K562 (cell line): ENCODE results near the gene BECN2. TPM values are rescaled to one million over a fixed set of nuclear protein-coding genes. Genes with fewer than 3 reads are reported as not detected.

ENCODE experiments used
- ATAC-seq: fragments of 200-7000 bp; cut with Tn5 transposase; 3 replicates; pipeline ENCODE4 v1.9.1; 2020; ENCODE audit warnings: moderate library complexity
- BruUV-seq: library from RNA; stranded (reverse); fragments of 400-500 nt; replicated peaks from 2 replicates; lab custom pipeline; 2021; lab: Mats Ljungman, UMichigan
- CTCF ChIA-PET: fragments of 300-600 bp; formaldehyde crosslinking; extraction: SDS; loops from one replicate; lab custom pipeline; 2021; ENCODE audit warnings: low intra/inter-chr PET ratio; lab: Yijun Ruan, JAX
- POLR2A ChIA-PET: fragments of 300-600, 350-650 bp; sonication (Branson Sonifier 250); formaldehyde crosslinking; extraction: SDS; loops from one replicate; lab custom pipeline; 2021; ENCODE audit warnings: antibody characterized with exemption, inconsistent platforms; lab: Yijun Ruan, JAX
- DNase-seq, 4 experiments: peaks; one replicate each; pipeline versions ENCODE4 v3.0.0 to v3.0.0-alpha.2; 2011 to 2018; ENCODE audit warnings: low spot score in 3 of 4, mixed read lengths in 3 of 4; ENCODE audit errors: extremely low read depth in 1 of 4
- FAIRE-seq: peaks from 2 replicates; lab custom pipeline; 2011; peaks lifted over from hg19 to GRCh38; lab: Jason Lieb, UNC
- H2AFZ ChIP-seq: 2 replicates; pipeline ENCODE4 v1.6.0; 2011; ENCODE audit warnings: low read depth, low read length, control low read depth, inconsistent platforms
- H3K27ac ChIP-seq: fragments of 200-600 bp; 3 replicates; pipeline ENCODE4 v1.8.0; 2011; ENCODE audit warnings: low read depth, mild to moderate bottlenecking, control low read depth, inconsistent platforms, low read length, moderate library complexity, mixed read lengths; ENCODE audit errors: extremely low read depth
- H3K27me3 ChIP-seq, 2 experiments: fragments of 300-600 bp in 1 of 2; 2 replicates in 1 of 2; 3 replicates in 1 of 2; pipeline versions ENCODE4 v1.6.0 to v1.8.0; 2011; ENCODE audit warnings: inconsistent platforms in 2 of 2, low read length in 2 of 2, mild to moderate bottlenecking in 1 of 2, mixed read lengths in 1 of 2, moderate library complexity in 1 of 2; ENCODE audit not compliant: control insufficient read depth in 2 of 2, insufficient read depth in 2 of 2
- H3K36me3 ChIP-seq: fragments of 300-600 bp; 3 replicates; pipeline ENCODE4 v1.8.0; 2011; ENCODE audit warnings: mild to moderate bottlenecking, low read length, inconsistent platforms; ENCODE audit not compliant: control insufficient read depth, insufficient read depth
- H3K4me1 ChIP-seq, 2 experiments: fragments of 200-600 bp in 1 of 2; replicated peaks in 1 of 2; 2 replicates in 1 of 2; 3 replicates in 1 of 2; pipeline versions ENCODE4 v1.5.1 to v1.8.0; 2011; ENCODE audit warnings: inconsistent platforms in 2 of 2, low read length in 2 of 2, mild to moderate bottlenecking in 1 of 2, mixed read lengths in 1 of 2, moderate library complexity in 1 of 2; ENCODE audit not compliant: control insufficient read depth in 2 of 2, insufficient read depth in 2 of 2
- H3K4me2 ChIP-seq: 2 replicates; pipeline ENCODE4 v1.6.1; 2011; ENCODE audit warnings: low read length, control low read depth, inconsistent platforms, mixed read lengths; ENCODE audit not compliant: insufficient read depth
- H3K4me3 ChIP-seq: fragments of 200-600 bp; sonication (generic), shearing (Covaris generic); 2 replicates; pipeline ENCODE4 v1.5.1; 2016; ENCODE audit warnings: control low read depth, inconsistent platforms
- H3K79me2 ChIP-seq: fragments of 200-600 bp; 3 replicates; pipeline ENCODE4 v1.8.0; 2011; ENCODE audit warnings: low read length, inconsistent platforms; ENCODE audit not compliant: control insufficient read depth, insufficient read depth
- H3K9ac ChIP-seq, 2 experiments: 2 replicates each; pipeline versions ENCODE4 v1.6.0 to v1.6.1; 2011; ENCODE audit warnings: low read depth in 2 of 2, low read length in 2 of 2, control low read depth in 1 of 2, inconsistent platforms in 1 of 2, mild to moderate bottlenecking in 1 of 2, mixed read lengths in 1 of 2; ENCODE audit not compliant: insufficient read depth in 1 of 2
- H3K9me1 ChIP-seq: one replicate; pipeline ENCODE4 v1.6.0; 2011; ENCODE audit warnings: inconsistent platforms, mild to moderate bottlenecking, low read length, moderate library complexity; ENCODE audit not compliant: control insufficient read depth, insufficient read depth
- H3K9me3 ChIP-seq: replicated peaks from 2 replicates; pipeline ENCODE4 v1.5.1; 2011; ENCODE audit warnings: low read depth, low read length, inconsistent platforms; ENCODE audit not compliant: control insufficient read depth, insufficient read depth
- H4K20me1 ChIP-seq: replicated peaks from 2 replicates; pipeline ENCODE4 v1.6.1; 2011; ENCODE audit warnings: low read length, inconsistent platforms, mixed read lengths; ENCODE audit not compliant: control insufficient read depth, insufficient read depth
- CREM ChIP-seq: IDR thresholded peaks from 2 replicates; pipeline ENCODE4 v1.6.1; 2014; ENCODE audit warnings: antibody characterized with exemption, low read depth
- ELF2 ChIP-seq: fragments of 250-450 bp; sonication (Bioruptor Pico); IDR thresholded peaks from 2 replicates; pipeline ENCODE4 v1.5.0; 2021; ENCODE audit warnings: mild to moderate bottlenecking
- HDAC1 ChIP-seq, 2 experiments: fragments of 450-650 bp; IDR thresholded peaks; 2 replicates each; pipeline ENCODE4 v1.6.1; 2016 to 2017; ENCODE audit warnings: inconsistent platforms in 1 of 2, mild to moderate bottlenecking in 1 of 2, moderate library complexity in 1 of 2
- MYBL2 ChIP-seq, 2 experiments: fragments of 450-650 bp in 1 of 2; sonication (generic) in 1 of 2; formaldehyde crosslinking in 1 of 2; IDR thresholded peaks; 2 replicates each; pipeline versions ENCODE4 v1.6.1 to v1.8.1; 2017 to 2022; ENCODE audit warnings: borderline replicate concordance in 1 of 2, inconsistent platforms in 1 of 2, low read depth in 1 of 2, mild to moderate bottlenecking in 1 of 2, missing genetic modification reagents in 1 of 2, moderate library complexity in 1 of 2
- POLR2AphosphoS2 ChIP-seq: IDR thresholded peaks from 2 replicates; pipeline ENCODE4 v1.6.1; 2012; ENCODE audit warnings: low read length, improper control_type of control experiment
- TCF3 ChIP-seq: sonication (generic); formaldehyde crosslinking; IDR thresholded peaks from 2 replicates; pipeline ENCODE4 v1.4.0; 2020; ENCODE audit warnings: mild to moderate bottlenecking, missing genetic modification reagents
- ZNF175 ChIP-seq: fragments of 200-800 bp; sonication (Bioruptor generic); IDR thresholded peaks from 2 replicates; pipeline ENCODE4 v1.6.1; 2016; ENCODE audit warnings: low read depth, mild to moderate bottlenecking, missing genetic modification characterization, missing compliant biosample characterization
- ZNF507 ChIP-seq: conservative IDR thresholded peaks from 2 replicates; pipeline ENCODE4 v1.6.1; 2017; ENCODE audit warnings: missing genetic modification characterization, missing compliant biosample characterization
- ZSCAN29 ChIP-seq: fragments of 450-650 bp; IDR thresholded peaks from 2 replicates; pipeline ENCODE4 v1.6.1; 2017
- WGBS: fragments of 100-300 bp; shearing (Covaris generic); methylation state at CpG from one replicate; pipeline ENCODE4 v1.1.6; 2016; ENCODE audit warnings: low coverage, mixed read lengths; ENCODE audit not compliant: insufficient coverage; ENCODE audit errors: missing lambda C conversion rate; 5-methylcytosine and 5-hydroxymethylcytosine counted together
- in situ Hi-C: fragments of 300-500 bp; cut with MboI; formaldehyde crosslinking; loops from 4 replicates; pipeline ENCODE4 v1.15.0; 2018; ENCODE audit warnings: inconsistent platforms, mixed read lengths
- intact Hi-C: fragments of 100-400 bp; cut with micrococcal nuclease; formaldehyde crosslinking; loops from 2 replicates; pipeline ENCODE4 v1.14.2; 2022
- polyA plus RNA-seq, 8 experiments: library from polyadenylated mRNA; depleted of rRNA in 4 of 8; stranded (reverse) in 5 of 8; unstranded in 3 of 8; fragments of >200 nt; fragmentation: Nextera tagmentation in 2 of 8; fragmentation: Illumina TruSeq in 1 of 8; extraction: Ambion mirVana in 2 of 8; extraction: Trizol in 1 of 8; gene quantifications; 2 replicates each; pipeline versions ENCODE4 v1.2.1 to v1.2.3, GENCODE V29; 2011 to 2014; ENCODE audit warnings: inconsistent platforms in 1 of 8, missing spikeins in 1 of 8
- total RNA-seq, 7 experiments: library from RNA; depleted of rRNA in 6 of 7; stranded (reverse); fragments of >200 nt in 6 of 7; fragmentation: Illumina TruSeq in 2 of 7; extraction: Trizol in 2 of 7; gene quantifications; 2 replicates each; pipeline versions ENCODE4 v1.2.1 to v1.2.3, GENCODE V29; 2011 to 2021; ENCODE audit warnings: low replicate concordance in 1 of 7
- TF ChIP-seq, protein P1 (sequence below): fragments of 250-450 bp; sonication (Bioruptor Pico); IDR thresholded peaks from 2 replicates; pipeline ENCODE4 v1.4.0; 2020

The BECN2 gene
- total and polyA plus RNA-seq, 9 of the 15 experiments (the other 6 are each of a cell fraction or from before 2014, with no cell fraction given), result not detected

DNA sequence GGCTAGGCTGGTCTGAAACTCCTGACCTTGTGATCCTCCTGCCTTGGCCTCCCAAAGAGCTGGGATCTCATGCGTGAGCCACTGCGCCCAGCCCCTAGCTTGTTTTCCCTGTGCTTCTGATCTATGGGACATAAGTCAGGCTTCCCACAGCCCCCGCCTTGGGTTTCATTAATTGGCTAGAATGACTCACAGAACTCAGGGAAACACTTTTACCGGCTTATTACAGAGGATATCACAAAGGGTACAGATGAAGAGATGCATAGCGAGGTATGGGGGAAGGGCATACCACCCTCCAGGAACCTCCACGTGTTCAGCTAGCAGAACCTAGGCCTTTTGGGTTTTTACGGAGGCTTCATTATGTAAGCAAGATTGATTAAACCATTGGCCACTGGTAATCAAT is 42.9 kb downstream of the BECN2 start:
- H3K4me3 ChIP-seq, result no peak overlapping the region
- H3K9ac ChIP-seq, result no peak overlapping the region
- CTCF ChIA-PET, result no interaction called here
- no peak overlapping the region for H2AFZ ChIP-seq
- H3K9me1 ChIP-seq, result no peaks in the 10 kb centered on the region
- FAIRE-seq (no peak), DNase-seq (no peak)
- no peaks in the 10 kb centered on the region; the same call in 1 of the 2 replicates for H3K9me3 ChIP-seq
- intact Hi-C loops (no loop called here), in situ Hi-C loops (loop anchor here (25.0 kb wide), 1 partner anchor 1263 kb away; no protein-coding TSS in a partner anchor)
- H3K4me2 ChIP-seq, result no peak overlapping the region
- BruUV-seq, result no TSS peak
- H3K27ac ChIP-seq, result no peak overlapping the region
- TF ChIP-seq ZNF507 (tag) (no peak), HDAC1 (IDR thresholded peaks at IDR 0.05) (no peak), POLR2AphosphoS2 (no peak), TCF3 (CRISPR knock-in tag) (no peak), CREM (no peak)
- TF ChIP-seq, all 486 proteins: peak for 0
- no peaks in the 10 kb centered on the region for H4K20me1 ChIP-seq
- peaks cover 24 to 46% of the 10 kb centered on the region in 2 experiments for H3K27me3 ChIP-seq
- WGBS, result 11% methylated on average over 7 of the region's 7 CpGs
- H3K79me2 ChIP-seq, result no peaks in the 10 kb centered on the region
- ATAC-seq, result no peak
- H3K4me1 ChIP-seq, result peaks cover 0 to 4% of the 10 kb centered on the region in 2 experiments; a peak in 1 of 5 replicates
- H3K36me3 ChIP-seq, result no peaks in the 10 kb centered on the region
- POLR2A ChIA-PET, result interaction anchor here (0.6 to 1.1 kb wide), 4 partner anchors 12 to 515 kb away, joined by 3 to 4 read pairs (median 3); no protein-coding TSS in a partner anchor

DNA sequence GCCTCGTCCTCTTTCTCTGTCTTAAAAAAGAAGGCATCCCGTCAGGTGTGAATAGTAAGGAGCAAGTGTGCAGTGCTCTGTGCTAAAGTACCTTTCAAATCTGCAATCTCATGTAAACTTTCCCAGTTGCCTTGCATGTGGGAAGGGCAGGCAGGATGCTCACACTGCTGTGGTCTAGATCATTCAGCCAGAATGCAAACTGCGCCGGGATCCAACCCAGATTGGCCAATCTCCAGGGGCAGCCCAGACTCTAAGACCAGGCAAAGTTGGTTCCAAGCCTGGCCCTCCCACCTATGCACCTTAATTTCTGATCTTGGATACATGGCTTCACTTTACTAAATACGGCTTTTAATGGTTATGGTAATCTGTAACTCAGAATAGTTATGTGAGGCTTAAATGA is 44.5 kb downstream of the BECN2 start:
- Histone ChIP-seq H3K9me3 (no peaks in the 10 kb centered on the region), H3K9me1 (no peaks in the 10 kb centered on the region), H3K9ac (no peak overlapping the region), H4K20me1 (no peaks in the 10 kb centered on the region), H3K4me2 (no peak overlapping the region), H3K4me1 (peaks cover 0 to 4% of the 10 kb centered on the region in 2 experiments; a peak in 1 of 5 replicates), H3K27ac (no peak overlapping the region), H3K79me2 (no peaks in the 10 kb centered on the region), H3K36me3 (no peaks in the 10 kb centered on the region), H3K4me3 (no peak overlapping the region), H2AFZ (no peak overlapping the region), H3K27me3 (peaks cover 17 to 35% of the 10 kb centered on the region in 2 experiments)
- ATAC-seq (no peak), DNase-seq (no peak), FAIRE-seq (no peak)
- 2% methylated on average over 5 of the region's 5 CpGs for WGBS
- TF ChIP-seq MYBL2 (IDR thresholded peaks at IDR 0.05; ENCODE audit: low read depth), result no peak
- TF ChIP-seq MYBL2 (CRISPR knock-in tag; IDR thresholded peaks at IDR 0.05; ENCODE audit: borderline replicate concordance), result no peak
- no peak for TF ChIP-seq ELF2
- no peak for TF ChIP-seq ZNF175 (CRISPR knock-in tag)
- no peak for TF ChIP-seq ZSCAN29
- TF ChIP-seq, protein P1, sequence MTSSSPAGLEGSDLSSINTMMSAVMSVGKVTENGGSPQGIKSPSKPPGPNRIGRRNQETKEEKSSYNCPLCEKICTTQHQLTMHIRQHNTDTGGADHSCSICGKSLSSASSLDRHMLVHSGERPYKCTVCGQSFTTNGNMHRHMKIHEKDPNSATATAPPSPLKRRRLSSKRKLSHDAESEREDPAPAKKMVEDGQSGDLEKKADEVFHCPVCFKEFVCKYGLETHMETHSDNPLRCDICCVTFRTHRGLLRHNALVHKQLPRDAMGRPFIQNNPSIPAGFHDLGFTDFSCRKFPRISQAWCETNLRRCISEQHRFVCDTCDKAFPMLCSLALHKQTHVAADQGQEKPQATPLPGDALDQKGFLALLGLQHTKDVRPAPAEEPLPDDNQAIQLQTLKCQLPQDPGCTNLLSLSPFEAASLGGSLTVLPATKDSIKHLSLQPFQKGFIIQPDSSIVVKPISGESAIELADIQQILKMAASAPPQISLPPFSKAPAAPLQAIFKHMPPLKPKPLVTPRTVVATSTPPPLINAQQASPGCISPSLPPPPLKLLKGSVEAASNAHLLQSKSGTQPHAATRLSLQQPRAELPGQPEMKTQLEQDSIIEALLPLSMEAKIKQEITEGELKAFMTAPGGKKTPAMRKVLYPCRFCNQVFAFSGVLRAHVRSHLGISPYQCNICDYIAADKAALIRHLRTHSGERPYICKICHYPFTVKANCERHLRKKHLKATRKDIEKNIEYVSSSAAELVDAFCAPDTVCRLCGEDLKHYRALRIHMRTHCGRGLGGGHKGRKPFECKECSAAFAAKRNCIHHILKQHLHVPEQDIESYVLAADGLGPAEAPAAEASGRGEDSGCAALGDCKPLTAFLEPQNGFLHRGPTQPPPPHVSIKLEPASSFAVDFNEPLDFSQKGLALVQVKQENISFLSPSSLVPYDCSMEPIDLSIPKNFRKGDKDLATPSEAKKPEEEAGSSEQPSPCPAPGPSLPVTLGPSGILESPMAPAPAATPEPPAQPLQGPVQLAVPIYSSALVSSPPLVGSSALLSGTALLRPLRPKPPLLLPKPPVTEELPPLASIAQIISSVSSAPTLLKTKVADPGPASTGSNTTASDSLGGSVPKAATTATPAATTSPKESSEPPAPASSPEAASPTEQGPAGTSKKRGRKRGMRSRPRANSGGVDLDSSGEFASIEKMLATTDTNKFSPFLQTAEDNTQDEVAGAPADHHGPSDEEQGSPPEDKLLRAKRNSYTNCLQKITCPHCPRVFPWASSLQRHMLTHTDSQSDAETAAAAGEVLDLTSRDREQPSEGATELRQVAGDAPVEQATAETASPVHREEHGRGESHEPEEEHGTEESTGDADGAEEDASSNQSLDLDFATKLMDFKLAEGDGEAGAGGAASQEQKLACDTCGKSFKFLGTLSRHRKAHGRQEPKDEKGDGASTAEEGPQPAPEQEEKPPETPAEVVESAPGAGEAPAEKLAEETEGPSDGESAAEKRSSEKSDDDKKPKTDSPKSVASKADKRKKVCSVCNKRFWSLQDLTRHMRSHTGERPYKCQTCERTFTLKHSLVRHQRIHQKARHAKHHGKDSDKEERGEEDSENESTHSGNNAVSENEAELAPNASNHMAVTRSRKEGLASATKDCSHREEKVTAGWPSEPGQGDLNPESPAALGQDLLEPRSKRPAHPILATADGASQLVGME (CRISPR knock-in tag), result no peak
- CTCF ChIA-PET, result no interaction called here
- POLR2A ChIA-PET, result no interaction called here
- in situ Hi-C loops (loop anchor here (25.0 kb wide), 1 partner anchor 1265 kb away; no protein-coding TSS in a partner anchor), intact Hi-C loops (no loop called here)
- BruUV-seq, result no TSS peak
